Activated CD8-positive, alpha-beta T cell treated with anti-CD3 and anti-CD28 coated beads, Interleukin-2, amount 10 ng/mL, durations not matched to agents 7 days and 5 days (primary cell): Measurements from ENCODE around the gene ULK2. TPM values are rescaled to one million over a fixed set of nuclear protein-coding genes. Genes with fewer than 3 reads are reported as not detected.

Experiments used
- ATAC-seq: fragments of 150-1000 bp; cut with Tn5 transposase; one replicate; pipeline ENCODE4 v1.10.0; 2021; ENCODE audit warnings: moderate library complexity
- CTCF ChIA-PET: fragments of 350-600 bp; sonication (Branson Sonifier 250); formaldehyde crosslinking; loops from one replicate; lab custom pipeline; 2021; ENCODE audit warnings: antibody characterized with exemption; lab: Charles Lee
- POLR2A ChIA-PET: fragments of 350-600 bp; sonication (Branson Sonifier 250); formaldehyde crosslinking; loops from one replicate; lab custom pipeline; 2021; ENCODE audit warnings: antibody characterized with exemption; lab: Charles Lee
- DNase-seq: peaks from one replicate; pipeline ENCODE4 v3.0.0-alpha.2; 2020
- H3K27ac Mint-ChIP-seq: one replicate; pipeline ENCODE4 v1.8.0; 2021; ENCODE audit warnings: mild to moderate bottlenecking, mixed read lengths
- H3K27me3 Mint-ChIP-seq: one replicate; pipeline ENCODE4 v1.8.0; 2021; ENCODE audit warnings: low read depth, mixed read lengths
- H3K36me3 Mint-ChIP-seq: one replicate; pipeline ENCODE4 v1.8.0; 2021; ENCODE audit warnings: low read depth, mixed read lengths
- H3K4me1 Mint-ChIP-seq: one replicate; pipeline ENCODE4 v1.8.0; 2021; ENCODE audit warnings: low read depth, mixed read lengths
- H3K4me3 Mint-ChIP-seq: one replicate; pipeline ENCODE4 v1.8.0; 2021; ENCODE audit warnings: mild to moderate bottlenecking, mixed read lengths
- H3K9me3 Mint-ChIP-seq: one replicate; pipeline ENCODE4 v1.8.0; 2022; ENCODE audit warnings: mixed read lengths; ENCODE audit not compliant: insufficient read depth
- total RNA-seq, 2 experiments: library from RNA; stranded (reverse); gene quantifications; one replicate each; pipeline ENCODE4 v1.2.3, GENCODE V29; 2021

Gene ULK2
- total RNA-seq, 2 experiments from 2014 or later = 8.7 to 9.5 TPM

- H3K27ac Mint-ChIP-seq = no peak overlapping the region
- DNase-seq = no peak
- no peak overlapping the region for H3K4me3 Mint-ChIP-seq
- H3K27me3 Mint-ChIP-seq = peaks cover 10% of the 10 kb centered on the region
- ChIA-PET CTCF (interaction anchor here (1.1 to 1.6 kb wide), 3 partner anchors 8 to 13 kb away, joined by 3 to 6 read pairs (median 6); no protein-coding TSS in a partner anchor), POLR2A (no interaction called here)
- no peaks in the 10 kb centered on the region for H3K4me1 Mint-ChIP-seq
- no peaks in the 10 kb centered on the region for H3K36me3 Mint-ChIP-seq
- peak; percentile 39 for ATAC-seq
- no peaks in the 10 kb centered on the region for H3K9me3 Mint-ChIP-seq
Measured at GRCh38 chr17:19753051-19753509, 114.7 kb downstream of the ULK2 start.

- no peak for DNase-seq
- H3K27me3 Mint-ChIP-seq = peaks cover 10% of the 10 kb centered on the region
- POLR2A ChIA-PET = no interaction called here
Measured at GRCh38 chr17:19752216-19753050, 115.3 kb downstream of the ULK2 start.

GRCh38 chr17:19750835-19751234 lies 116.9 kb downstream of the ULK2 start:
- ChIA-PET POLR2A (no interaction called here), CTCF (no interaction called here)
- ATAC-seq = no peak
- no peaks in the 10 kb centered on the region for H3K9me3 Mint-ChIP-seq
- H3K36me3 Mint-ChIP-seq = no peaks in the 10 kb centered on the region
- no peak for DNase-seq
- H3K27me3 Mint-ChIP-seq = peaks cover 10% of the 10 kb centered on the region
- no peaks in the 10 kb centered on the region for H3K4me1 Mint-ChIP-seq
- no peak overlapping the region for H3K27ac Mint-ChIP-seq
- H3K4me3 Mint-ChIP-seq = no peak overlapping the region

More at GRCh38 chr17:19752216-19753050, 115.3 kb downstream of the ULK2 start:
- H3K9me3 Mint-ChIP-seq = no peaks in the 10 kb centered on the region
- ATAC-seq = no peak
- H3K36me3 Mint-ChIP-seq = no peaks in the 10 kb centered on the region
- no peaks in the 10 kb centered on the region for H3K4me1 Mint-ChIP-seq
- H3K27ac Mint-ChIP-seq = no peak overlapping the region
- CTCF ChIA-PET = interaction anchor here (1.2 to 1.6 kb wide), 3 partner anchors 9 to 14 kb away, joined by 3 to 6 read pairs (median 3); no protein-coding TSS in a partner anchor
- no peak overlapping the region for H3K4me3 Mint-ChIP-seq

- DNase-seq = no peak
- CTCF ChIA-PET = no interaction called here
Measured at GRCh38 chr17:19750020-19750572, 117.6 kb downstream of the ULK2 start.

GRCh38 chr17:19748807-19749193 lies 118.9 kb downstream of the ULK2 start:
- H3K36me3 Mint-ChIP-seq = no peaks in the 10 kb centered on the region
- ChIA-PET POLR2A (no interaction called here), CTCF (no interaction called here)
- no peak overlapping the region for H3K4me3 Mint-ChIP-seq
- peaks cover 8% of the 10 kb centered on the region for H3K4me1 Mint-ChIP-seq
- ATAC-seq (no peak), DNase-seq (no peak)
- no peak overlapping the region for H3K27ac Mint-ChIP-seq
- no peaks in the 10 kb centered on the region for H3K9me3 Mint-ChIP-seq
- peaks cover 9% of the 10 kb centered on the region for H3K27me3 Mint-ChIP-seq

More at GRCh38 chr17:19750020-19750572, 117.6 kb downstream of the ULK2 start:
- H3K27me3 Mint-ChIP-seq = peaks cover 10% of the 10 kb centered on the region
- H3K4me3 Mint-ChIP-seq = no peak overlapping the region
- H3K9me3 Mint-ChIP-seq = no peaks in the 10 kb centered on the region
- peaks cover 3% of the 10 kb centered on the region for H3K4me1 Mint-ChIP-seq
- POLR2A ChIA-PET = no interaction called here
- no peak overlapping the region for H3K27ac Mint-ChIP-seq
- ATAC-seq = no peak
- no peaks in the 10 kb centered on the region for H3K36me3 Mint-ChIP-seq

GRCh38 chr17:19747829-19748806 lies 119.6 kb downstream of the ULK2 start, which contains the start of gene ALDH3A1:
TSS of gene ALDH3A1 (minus strand) at chr17:19748298. CDS start at chr17:19745129, 3,169 bp downstream.
- ChIA-PET POLR2A (interaction anchor here (0.6 kb wide), 1 partner anchor 407 kb away, joined by 3 read pairs; no protein-coding TSS in a partner anchor), CTCF (no interaction called here)
- Mint-ChIP-seq H3K4me3 (no peak within 1 kb of the TSS), H3K27ac (no peak within 1 kb of the TSS), H3K4me1 (peaks cover 8% of the 10 kb centered on the region), H3K9me3 (no peaks in the 10 kb centered on the region), H3K27me3 (peaks cover 5% of the 10 kb centered on the region), H3K36me3 (no peaks in the 10 kb centered on the region)
- DNase-seq (no peak), ATAC-seq (no peak)

- POLR2A ChIA-PET = interaction anchor here (0.6 kb wide), 1 partner anchor 406 kb away, joined by 3 read pairs; no protein-coding TSS in a partner anchor
- CTCF ChIA-PET = no interaction called here
- H3K9me3 Mint-ChIP-seq = no peaks in the 10 kb centered on the region
- no peak overlapping the region for H3K27ac Mint-ChIP-seq
- peaks cover 5% of the 10 kb centered on the region for H3K27me3 Mint-ChIP-seq
- no peaks in the 10 kb centered on the region for H3K36me3 Mint-ChIP-seq
- no peak for DNase-seq
- peaks cover 8% of the 10 kb centered on the region for H3K4me1 Mint-ChIP-seq
- no peak overlapping the region for H3K4me3 Mint-ChIP-seq
- ATAC-seq = no peak
Measured at GRCh38 chr17:19747159-19747719, 120.5 kb downstream of the ULK2 start.

GRCh38 chr17:19746517-19746916 lies 121.2 kb downstream of the ULK2 start:
- no peaks in the 10 kb centered on the region for H3K9me3 Mint-ChIP-seq
- ATAC-seq (no peak), DNase-seq (no peak)
- peaks cover 5% of the 10 kb centered on the region for H3K27me3 Mint-ChIP-seq
- ChIA-PET POLR2A (no interaction called here), CTCF (no interaction called here)
- no peak overlapping the region for H3K27ac Mint-ChIP-seq
- no peaks in the 10 kb centered on the region for H3K36me3 Mint-ChIP-seq
- H3K4me1 Mint-ChIP-seq = peaks cover 8% of the 10 kb centered on the region
- no peak overlapping the region for H3K4me3 Mint-ChIP-seq

- DNase-seq (peak; percentile 91), ATAC-seq (peak; percentile 94)
- no peaks in the 10 kb centered on the region for H3K36me3 Mint-ChIP-seq
- peak overlapping the region; percentile 64 for H3K4me3 Mint-ChIP-seq
- CTCF ChIA-PET = interaction anchor here (0.5 to 2.7 kb wide), 33 partner anchors 8 to 382 kb away, joined by 3 to 18 read pairs (median 3); partner anchors contain the start of genes ALDH3A2 and B9D1
- no peak overlapping the region for H3K27ac Mint-ChIP-seq
- no peaks in the 10 kb centered on the region for H3K9me3 Mint-ChIP-seq
- POLR2A ChIA-PET = interaction anchor here (0.6 kb wide), 1 partner anchor 18 kb away, joined by 5 read pairs; no protein-coding TSS in a partner anchor
- H3K27me3 Mint-ChIP-seq = peaks cover 5% of the 10 kb centered on the region
- peaks cover 8% of the 10 kb centered on the region for H3K4me1 Mint-ChIP-seq
Measured at GRCh38 chr17:19744922-19745757, 122.6 kb downstream of the ULK2 start.

GRCh38 chr17:19744492-19744891 lies 123.2 kb downstream of the ULK2 start:
- peaks cover 4% of the 10 kb centered on the region for H3K27me3 Mint-ChIP-seq
- DNase-seq (peak; percentile 31), ATAC-seq (no peak)
- peaks cover 8% of the 10 kb centered on the region for H3K4me1 Mint-ChIP-seq
- ChIA-PET POLR2A (no interaction called here), CTCF (interaction anchor here (0.5 to 2.7 kb wide), 29 partner anchors 9 to 382 kb away, joined by 3 to 18 read pairs (median 3); partner anchors contain the start of genes ALDH3A2 and B9D1)
- no peak overlapping the region for H3K27ac Mint-ChIP-seq
- no peaks in the 10 kb centered on the region for H3K36me3 Mint-ChIP-seq
- peak overlapping the region; percentile 64 for H3K4me3 Mint-ChIP-seq
- no peaks in the 10 kb centered on the region for H3K9me3 Mint-ChIP-seq
